Thyroid gland (tissue), 4 donors: ENCODE results near the gene TMEM263. TPM values are rescaled to one million over a fixed set of nuclear protein-coding genes. Genes with fewer than 3 reads are reported as not detected.

ENCODE experiments used
- DNase-seq, 2 donors: peaks; one replicate each; pipeline ENCODE4 v3.0.0-alpha.2; 2019
- H3K27ac ChIP-seq, 3 donors: fragments of 200-600 bp; sonication (generic); 1 replicate in 2 of 3; 2 replicates in 1 of 3; pipeline ENCODE4 v1.5.1; 2016 to 2019; ENCODE audit warnings: mild to moderate bottlenecking in 1 of 3, moderate library complexity in 1 of 3
- H3K27me3 ChIP-seq: fragments of 200-600 bp; sonication (generic); one replicate; pipeline ENCODE4 v1.5.1; 2019
- H3K36me3 ChIP-seq, 2 donors: fragments of 200-600 bp; sonication (generic); one replicate each; pipeline ENCODE4 v1.5.1; 2016 to 2019
- H3K4me1 ChIP-seq, 2 donors: fragments of 200-600 bp; sonication (generic); one replicate each; pipeline ENCODE4 v1.5.1; 2017 to 2019
- H3K4me3 ChIP-seq, 3 donors: fragments of 200-600 bp; sonication (generic); replicated peaks in 1 of 3; 1 replicate in 2 of 3; 2 replicates in 1 of 3; pipeline ENCODE4 v1.5.1; 2016; ENCODE audit warnings: mild to moderate bottlenecking in 1 of 3
- H3K9me3 ChIP-seq: fragments of 200-600 bp; sonication (generic); one replicate; pipeline ENCODE4 v1.5.1; 2017
- CTCF ChIP-seq, 6 experiments: fragments of 200-600 bp in 3 of 6; fragments of 450-650 bp in 3 of 6; sonication (generic) in 3 of 6; IDR thresholded peaks; one replicate each; pipeline ENCODE4 v1.5.1; 2016 to 2019; ENCODE audit warnings: antibody characterized with exemption in 6 of 6, mild to moderate bottlenecking in 2 of 6, inconsistent platforms in 1 of 6, moderate library complexity in 1 of 6
- POLR2A ChIP-seq, 2 donors: fragments of 450-650 bp; IDR thresholded peaks; one replicate each; pipeline ENCODE4 v1.6.1; 2017; ENCODE audit warnings: antibody characterized with exemption in 2 of 2, mild to moderate bottlenecking in 2 of 2, moderate library complexity in 1 of 2
- whole genome bisulfite sequencing, 2 donors: methylation state at CpG; one replicate each; pipeline ENCODE4 v1.1.5; 2017; 5-methylcytosine and 5-hydroxymethylcytosine counted together
- intact Hi-C: fragments of 100-400 bp; cut with DNase I; formaldehyde crosslinking; loops from one replicate; pipeline ENCODE4 v1.15.1; 2023
- total RNA-seq, 4 donors: library from RNA; depleted of rRNA; stranded (reverse); fragments of >200 nt; gene quantifications; one replicate each; pipeline ENCODE4 v1.2.3, GENCODE V29; 2016

The TMEM263 gene
- total RNA-seq, 4 donors from 2014 or later: 74.3 to 91.0 (median 81.9) TPM

- Histone ChIP-seq H3K36me3 (no peaks in the 10 kb centered on the region), H3K4me1 (peaks cover 8 to 12% of the 10 kb centered on the region in 2 donors), H3K27ac (no peak overlapping the region), H3K4me3 (no peak overlapping the region), H3K27me3 (no peaks in the 10 kb centered on the region), H3K9me3 (no peaks in the 10 kb centered on the region)
- intact Hi-C loops: no loop called here
- DNase-seq: peak; percentile 27 to 30
- TF ChIP-seq CTCF (IDR thresholded peaks at IDR 0.05): no peak
- no peak for TF ChIP-seq POLR2A (IDR thresholded peaks at IDR 0.05)
These were observed 8.2 kb upstream of the TMEM263 start for GRCh38 chr12:106947461-106947860.

GRCh38 chr12:106950591-106950990 is 5.1 kb upstream of the TMEM263 start:
- DNase-seq: no peak
- Histone ChIP-seq H3K9me3 (no peaks in the 10 kb centered on the region), H3K4me3 (no peak overlapping the region), H3K36me3 (no peaks in the 10 kb centered on the region), H3K27me3 (no peaks in the 10 kb centered on the region), H3K27ac (no peak overlapping the region), H3K4me1 (peaks cover 12 to 17% of the 10 kb centered on the region in 2 donors)
- intact Hi-C loops: no loop called here
- 96 to 98% methylated on average over 5 of the region's 5 CpGs for WGBS, 2 donors
- TF ChIP-seq CTCF (IDR thresholded peaks at IDR 0.05): no peak
- TF ChIP-seq POLR2A (IDR thresholded peaks at IDR 0.05): no peak

DNA sequence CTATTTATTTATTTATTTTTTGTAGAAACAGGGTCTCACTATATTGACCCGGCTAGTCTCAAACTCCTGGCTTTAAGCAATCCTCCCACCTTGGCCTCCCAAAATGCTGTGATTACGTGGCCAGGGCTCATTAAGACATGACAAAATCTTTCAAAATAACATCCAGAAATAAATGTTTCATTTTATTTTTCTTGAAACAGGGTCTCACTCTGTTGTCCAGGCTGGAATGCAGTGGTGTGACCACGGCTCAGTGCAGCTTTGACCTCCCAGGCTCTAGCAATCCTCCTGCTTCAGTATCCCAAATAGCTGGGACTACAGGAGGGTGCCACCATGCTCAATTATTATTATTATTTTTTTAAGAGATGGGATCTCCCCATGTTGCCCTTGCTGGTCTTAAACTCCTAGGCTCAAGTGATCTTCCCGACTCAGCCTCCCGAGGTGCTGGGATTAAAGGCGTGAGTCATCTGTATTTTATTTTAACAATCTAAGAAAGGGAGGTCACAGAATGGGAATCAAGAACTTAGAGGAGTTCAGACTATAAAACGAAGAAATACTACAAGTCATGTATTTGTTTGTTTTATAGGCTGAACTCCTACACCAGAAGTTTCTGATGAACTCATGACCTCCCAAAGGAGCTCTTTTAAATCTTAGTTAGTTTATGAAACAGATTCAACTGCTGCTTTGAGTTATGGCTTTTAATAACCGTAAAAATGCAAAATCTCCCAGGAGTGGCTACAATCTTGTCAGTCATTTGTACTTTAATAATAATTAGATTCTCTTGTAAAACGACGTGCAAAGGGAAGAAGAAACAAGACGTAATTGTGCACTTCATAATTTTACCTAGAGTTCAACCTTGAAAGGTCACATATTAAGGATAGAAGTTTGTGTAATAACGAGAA is 2.1 kb upstream of the TMEM263 start:
- H3K36me3 ChIP-seq: no peaks in the 10 kb centered on the region
- TF ChIP-seq POLR2A (IDR thresholded peaks at IDR 0.05): no peak
- TF ChIP-seq CTCF (IDR thresholded peaks at IDR 0.05): no peak
- H3K27ac ChIP-seq: no peak overlapping the region
- no peak overlapping the region for H3K4me3 ChIP-seq
- 88 to 91% methylated on average over 12 of the region's 12 CpGs for WGBS, 2 donors
- H3K9me3 ChIP-seq: no peaks in the 10 kb centered on the region
- intact Hi-C loops: no loop called here
- H3K4me1 ChIP-seq: peaks cover 17 to 18% of the 10 kb centered on the region in 2 donors
- no peaks in the 10 kb centered on the region for H3K27me3 ChIP-seq
- DNase-seq: no peak

- 44 to 51% methylated on average over 31 to 36 of the region's 36 CpGs for WGBS, 2 donors
- H3K4me3 ChIP-seq: peak overlapping the region in 1 of 3 donors; percentile 99
- intact Hi-C loops: loop anchor here (5.0 kb wide), 1 partner anchor 143 kb away; no protein-coding TSS in a partner anchor
These were observed 988 bp upstream of the TMEM263 start for GRCh38 chr12:106954462-106955376.

More at GRCh38 chr12:106954462-106955376, 988 bp upstream of the TMEM263 start:
- Histone ChIP-seq H3K4me1 (peaks cover 18 to 27% of the 10 kb centered on the region in 2 donors), H3K27me3 (no peaks in the 10 kb centered on the region), H3K27ac (peak overlapping the region; percentile 81 to 100 (median 97)), H3K9me3 (no peaks in the 10 kb centered on the region), H3K36me3 (peaks cover 0 to 4% of the 10 kb centered on the region in 2 donors)
- TF ChIP-seq POLR2A (IDR thresholded peaks at IDR 0.05) (no peak), CTCF (IDR thresholded peaks at IDR 0.05) (no peak)
- peak; percentile 25 to 45 for DNase-seq
